Fibroblast of skin of left biceps (primary cell): ENCODE data around the gene OR2T34.
"Not testable (repeated sequence)": the region's sequence is repeated elsewhere in the genome, so short reads cannot be mapped to it uniquely, and the experiment has no call there.

Experiments used
- DNase-seq, 2 experiments: peaks; one replicate each; pipeline ENCODE4 v3.0.0-alpha.2; 2013; ENCODE audit warnings: low read depth in 2 of 2

OR2T34 gene

DNA sequence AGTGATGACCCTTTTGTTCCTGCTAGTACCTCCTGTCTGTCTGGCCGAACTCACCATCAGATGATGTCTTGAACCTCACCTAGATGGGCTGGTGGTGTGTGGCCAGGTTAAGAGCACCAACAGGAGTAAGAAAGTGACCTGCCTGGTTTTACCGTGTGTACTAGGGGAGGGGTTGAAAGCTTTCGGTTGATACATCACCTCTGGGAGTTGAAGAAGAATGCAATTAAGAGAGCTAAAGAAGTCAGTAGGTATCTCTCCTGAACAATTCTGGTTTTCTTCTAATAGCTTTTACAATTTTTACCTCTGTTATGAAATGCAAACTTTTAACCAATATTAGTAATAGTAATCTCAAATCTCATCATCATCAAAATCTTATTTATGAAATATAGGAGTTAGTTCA is 11.9 kb downstream of the OR2T34 start, which contains the start of gene OR2T29:
Gene OR2T29 (minus strand): TSS at position 101 of the 400 bp plus-strand sequence. CDS start 3,281 bp downstream, outside the sequence.
- not testable (repeated sequence) for DNase-seq

DNA sequence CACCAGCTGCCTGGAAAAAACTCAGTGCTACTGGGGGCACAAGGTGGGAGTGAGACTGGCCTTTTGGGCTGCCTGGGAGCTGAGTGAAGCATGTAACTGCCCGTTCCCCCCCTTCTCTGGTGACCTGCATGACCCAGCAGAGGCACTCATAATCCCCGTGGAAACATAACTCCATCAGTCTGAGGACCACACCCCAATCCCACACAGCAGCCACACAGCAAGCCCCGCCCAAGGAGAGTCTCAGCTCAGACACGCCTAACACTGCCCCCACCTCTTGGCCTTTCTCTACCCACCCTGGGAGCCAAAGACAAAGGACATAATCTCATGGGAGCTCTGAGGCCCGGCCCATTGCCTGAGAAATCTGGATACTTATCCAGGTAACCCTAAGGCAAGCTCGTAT is 23.5 kb downstream of the OR2T34 start:
- not testable (repeated sequence) for DNase-seq

DNA sequence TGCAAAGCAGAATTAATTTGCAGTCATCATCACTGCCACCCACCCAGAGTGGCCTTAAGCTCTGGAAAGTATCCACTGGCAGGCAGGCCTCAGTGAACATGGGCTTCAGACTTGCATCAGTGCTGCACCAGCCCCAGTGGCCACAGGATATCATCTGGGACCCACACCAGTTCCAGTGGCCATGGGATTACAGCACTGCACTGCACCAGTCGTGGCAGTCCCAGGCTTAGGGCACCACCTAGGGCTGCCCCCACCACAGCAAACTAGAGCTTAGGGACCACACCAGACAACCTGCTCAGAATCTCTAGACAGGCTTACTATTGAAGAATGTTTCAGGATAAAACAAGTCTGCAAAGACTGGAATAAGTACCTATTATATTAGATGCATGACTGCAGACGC is 27.2 kb downstream of the OR2T34 start:
- DNase-seq = not testable (repeated sequence)

DNA sequence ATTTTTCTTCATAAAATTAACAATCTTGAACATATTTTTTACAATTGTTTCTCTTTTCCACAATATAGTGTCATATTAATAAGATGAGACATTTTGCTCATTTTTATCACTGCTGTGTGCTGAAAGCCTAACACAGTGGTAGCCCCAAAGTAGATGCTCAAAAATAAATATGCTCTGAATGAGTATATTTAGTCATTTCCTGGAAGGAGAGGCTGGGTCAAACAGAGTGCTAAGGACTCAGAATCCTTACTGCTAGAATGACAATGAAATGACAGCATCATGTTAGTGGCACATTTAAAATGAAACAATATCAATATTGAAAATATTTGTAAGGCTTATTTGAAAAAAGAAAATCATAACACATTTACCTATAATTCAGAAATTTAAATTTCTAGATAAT is 37.1 kb downstream of the OR2T34 start:
- DNase-seq = not testable (repeated sequence)
